Muscle of leg (tissue), 11 donors: ENCODE measurements around the gene ARHGAP26. TPM values are rescaled to one million over a fixed set of nuclear protein-coding genes. Genes with fewer than 3 reads are reported as not detected.
A peak's percentile ranks its signal among the peaks of the same experiment; 100 is the strongest.

Source experiments
- DNase-seq: peaks from one replicate; pipeline ENCODE4 v3.0.0; 2013
- H3K27ac ChIP-seq: one replicate; pipeline ENCODE4 v1.5.1; 2013; ENCODE audit warnings: mild to moderate bottlenecking, low read length, control low read depth
- H3K27me3 ChIP-seq: one replicate; pipeline ENCODE4 v1.6.1; 2013; ENCODE audit warnings: low read length; ENCODE audit not compliant: control insufficient read depth, insufficient read depth
- H3K36me3 ChIP-seq: one replicate; pipeline ENCODE4 v1.6.1; 2013; ENCODE audit warnings: low read length; ENCODE audit not compliant: control insufficient read depth, insufficient read depth
- H3K4me1 ChIP-seq: one replicate; pipeline ENCODE4 v1.6.1; 2013; ENCODE audit warnings: low read length; ENCODE audit not compliant: control insufficient read depth, insufficient read depth
- H3K4me3 ChIP-seq: one replicate; pipeline ENCODE4 v1.5.1; 2013; ENCODE audit warnings: low read length, control low read depth
- H3K9me3 ChIP-seq: replicated peaks from 2 replicates; pipeline ENCODE4 v1.6.1; 2013; ENCODE audit warnings: low read depth, low read length; ENCODE audit not compliant: control insufficient read depth
- WGBS: methylation state at CpG from one replicate; pipeline ENCODE4 v1.1.5; 2013; ENCODE audit warnings: missing lambda C conversion rate; ENCODE audit not compliant: insufficient coverage; 5-methylcytosine and 5-hydroxymethylcytosine counted together
- polyA plus RNA-seq, 8 donors: library from polyadenylated mRNA; unstranded; fragments of 120-200 nt; gene quantifications; one replicate each; pipeline versions ENCODE4 v1.2.1 to v1.2.3, GENCODE V29; 2013; ENCODE audit warnings: inconsistent platforms in 1 of 8, low replicate concordance in 1 of 8; ENCODE audit not compliant: insufficient read length in 8 of 8, insufficient read depth in 1 of 8
- total RNA-seq: library from RNA; stranded (reverse); fragments of 120-200 nt; gene quantifications from one replicate; pipeline ENCODE4 v1.2.4, GENCODE V29; 2013

ARHGAP26 gene
- total and polyA plus RNA-seq, 9 donors: 10.4 to 17.1 (median 13.2) TPM

DNA sequence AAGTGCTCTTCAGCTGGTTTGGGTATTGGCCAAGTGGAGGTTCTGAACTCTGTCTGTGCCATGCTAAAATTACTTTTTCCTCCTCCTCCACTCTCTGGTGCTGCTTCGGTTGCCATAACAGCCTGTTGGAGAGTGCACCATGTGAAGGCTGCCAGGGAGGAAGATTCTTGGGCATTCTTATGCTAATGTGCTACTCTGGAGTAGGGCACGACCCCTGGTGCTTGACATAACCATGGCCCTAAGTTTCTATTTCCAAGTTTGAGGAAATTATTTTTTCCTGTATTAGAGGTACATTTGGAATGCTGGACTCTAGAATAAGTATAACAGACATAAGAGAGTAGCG is 111.6 kb downstream of the ARHGAP26 start:
- no CpG with 5 or more reads among the region's 3 CpGs for WGBS
- no peak overlapping the region for H3K4me3 ChIP-seq
- H3K36me3 ChIP-seq: no peaks in the 10 kb centered on the region
- no peak overlapping the region for H3K27ac ChIP-seq
- no peaks in the 10 kb centered on the region for H3K4me1 ChIP-seq
- H3K9me3 ChIP-seq: no peaks in the 10 kb centered on the region
- no peak for DNase-seq
- no peaks in the 10 kb centered on the region for H3K27me3 ChIP-seq

DNA sequence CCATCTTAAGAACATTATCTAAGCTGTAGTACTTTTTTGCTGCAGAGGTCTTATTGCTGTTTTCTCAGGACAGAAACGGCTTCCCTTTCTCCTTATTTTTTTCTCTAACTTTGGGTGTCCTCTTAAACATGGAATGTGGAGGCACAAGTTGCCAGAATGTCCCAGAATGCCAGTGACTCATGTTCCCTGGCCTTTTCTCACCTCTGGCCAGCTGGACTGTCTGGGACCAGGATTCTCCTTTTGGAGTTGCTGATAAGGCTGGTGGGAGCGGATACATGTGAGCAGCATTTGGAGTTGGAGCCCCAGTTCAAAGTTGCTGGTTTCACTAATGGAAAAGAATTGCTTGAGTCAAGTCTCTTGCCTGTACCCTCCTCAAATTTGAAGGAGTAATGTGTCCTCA is 112.8 kb downstream of the ARHGAP26 start:
- Histone ChIP-seq H3K36me3 (no peaks in the 10 kb centered on the region), H3K9me3 (no peaks in the 10 kb centered on the region), H3K27ac (no peak overlapping the region), H3K4me1 (no peaks in the 10 kb centered on the region), H3K4me3 (no peak overlapping the region), H3K27me3 (no peaks in the 10 kb centered on the region)
- WGBS: 100% methylated on average over 1 of the region's 2 CpGs
- DNase-seq: no peak

DNA sequence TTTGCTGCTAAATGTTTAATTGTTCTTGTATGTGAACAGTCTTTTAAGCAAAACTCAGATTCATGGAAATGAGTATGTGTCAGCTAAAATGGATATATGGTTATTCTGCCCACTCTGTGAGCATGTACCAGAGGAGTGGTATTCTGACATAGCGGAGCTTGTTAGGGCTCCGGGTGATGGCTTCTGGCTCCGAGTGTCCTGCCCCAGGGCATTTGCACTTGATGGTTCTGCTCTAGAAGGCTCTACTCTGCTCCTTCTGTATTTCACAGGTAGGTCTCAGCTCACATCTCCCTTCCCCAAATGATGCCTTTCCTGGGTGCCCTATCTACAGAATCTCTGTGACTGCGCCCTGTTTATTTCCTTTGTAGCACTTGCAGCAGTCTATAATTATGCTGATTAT is 113.3 kb downstream of the ARHGAP26 start:
- Histone ChIP-seq H3K27me3 (no peaks in the 10 kb centered on the region), H3K9me3 (no peaks in the 10 kb centered on the region), H3K27ac (no peak overlapping the region), H3K4me3 (no peak overlapping the region), H3K4me1 (no peaks in the 10 kb centered on the region), H3K36me3 (no peaks in the 10 kb centered on the region)
- DNase-seq: no peak
- 97% methylated on average over 3 of the region's 4 CpGs for WGBS

DNA sequence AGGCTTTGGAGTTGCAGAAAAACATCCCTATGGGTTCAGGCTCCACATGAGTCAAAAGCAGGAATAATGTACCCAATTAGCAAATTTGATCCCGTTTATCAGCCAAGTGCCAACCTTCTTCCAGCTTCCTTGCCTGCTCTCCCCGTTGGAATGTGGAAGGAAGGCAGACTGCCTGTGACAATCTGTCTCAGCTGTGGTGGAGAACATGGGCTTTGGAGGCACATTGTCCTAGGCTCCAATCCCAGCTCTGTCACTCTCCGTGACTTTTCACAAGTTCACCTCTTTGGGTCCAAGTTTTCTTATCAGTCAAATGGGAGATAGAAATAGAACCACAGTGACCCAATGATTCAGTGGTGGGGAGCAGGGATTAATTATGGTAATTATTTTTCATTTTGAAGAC is 113.9 kb downstream of the ARHGAP26 start:
- WGBS: 72% methylated on average over 2 of the region's 3 CpGs
- DNase-seq: no peak
- Histone ChIP-seq H3K27me3 (no peaks in the 10 kb centered on the region), H3K27ac (no peak overlapping the region), H3K36me3 (no peaks in the 10 kb centered on the region), H3K9me3 (no peaks in the 10 kb centered on the region), H3K4me1 (peaks cover 3% of the 10 kb centered on the region), H3K4me3 (no peak overlapping the region)

DNA sequence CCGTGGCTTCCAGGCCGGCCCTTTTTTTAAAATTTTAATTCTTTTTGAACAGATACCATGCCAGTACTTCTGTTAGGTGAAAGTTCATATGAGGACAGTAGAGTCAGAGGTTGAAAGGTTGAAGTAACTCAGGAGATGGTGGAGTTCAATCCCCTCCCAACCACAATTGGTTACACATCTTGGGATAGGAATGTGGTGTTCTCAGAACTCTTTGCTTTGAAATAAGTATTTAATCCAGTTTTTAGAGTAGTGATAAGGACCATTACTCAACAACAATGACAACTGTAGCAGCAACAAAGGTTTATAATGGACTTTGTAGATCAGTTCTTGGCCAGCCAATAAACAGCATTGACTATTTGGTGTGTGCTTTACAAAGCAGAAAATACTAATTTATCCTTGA is 116.0 kb downstream of the ARHGAP26 start:
- no peak for DNase-seq
- Histone ChIP-seq H3K36me3 (no peaks in the 10 kb centered on the region), H3K27me3 (no peaks in the 10 kb centered on the region), H3K27ac (no peak overlapping the region), H3K4me3 (no peak overlapping the region), H3K4me1 (peaks cover 3% of the 10 kb centered on the region), H3K9me3 (no peaks in the 10 kb centered on the region)
- no CpG with 5 or more reads among the region's 2 CpGs for WGBS

DNA sequence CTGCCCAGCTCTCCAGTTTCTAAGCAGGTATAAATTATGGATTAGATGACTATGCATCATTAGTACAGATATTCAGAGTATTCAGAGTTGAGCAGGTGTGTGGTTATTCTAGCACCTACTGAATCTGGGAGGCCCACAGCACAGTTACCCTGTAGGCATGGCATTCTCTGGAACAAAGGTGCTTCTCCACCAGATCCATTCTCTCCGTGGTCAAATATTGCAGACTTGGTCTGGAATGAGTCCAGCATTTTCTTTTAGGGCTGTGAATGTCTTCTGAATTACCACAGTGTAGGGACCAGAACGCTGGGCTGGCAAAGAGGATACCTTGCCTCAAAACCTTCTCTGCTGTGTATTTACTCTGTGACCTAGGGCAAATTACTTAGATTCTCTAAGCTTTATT is 116.8 kb downstream of the ARHGAP26 start:
- no peak overlapping the region for H3K27ac ChIP-seq
- WGBS: 20% methylated on average over 1 of the region's 2 CpGs

DNA sequence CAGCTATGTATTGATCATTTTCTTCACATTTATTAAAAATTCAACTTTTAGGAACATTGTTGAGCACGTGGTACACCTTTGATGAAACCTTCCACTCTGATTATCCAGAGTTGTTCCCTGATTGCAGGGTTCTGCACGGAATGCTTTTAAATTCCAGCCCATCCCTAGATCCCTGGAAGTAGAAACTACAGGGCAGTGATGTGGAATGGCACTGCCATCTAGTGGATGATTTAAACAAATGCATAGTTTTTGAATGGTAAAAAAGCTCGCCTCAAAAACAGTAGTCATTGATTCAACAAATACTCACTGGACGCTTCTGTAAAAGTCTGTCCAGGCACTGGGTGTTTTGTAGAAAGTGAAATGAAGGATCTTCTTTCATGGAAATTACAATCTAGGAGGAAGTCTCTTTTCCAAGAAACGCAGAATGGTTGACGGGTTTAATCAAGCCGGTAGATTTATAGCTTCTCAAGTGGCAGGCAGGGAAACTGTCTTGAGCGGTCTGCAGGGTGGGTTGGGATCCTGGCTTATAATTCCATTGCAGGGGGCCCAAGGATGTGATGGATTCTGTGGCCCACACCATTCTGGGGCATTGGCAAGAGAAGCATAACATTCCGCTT is 118.4 kb downstream of the ARHGAP26 start:
- Histone ChIP-seq H3K4me1 (peaks cover 3% of the 10 kb centered on the region), H3K9me3 (no peaks in the 10 kb centered on the region), H3K27me3 (no peaks in the 10 kb centered on the region), H3K4me3 (no peak overlapping the region), H3K27ac (no peak overlapping the region), H3K36me3 (no peaks in the 10 kb centered on the region)
- peak; percentile 74 for DNase-seq
- 44% methylated on average over 4 of the region's 9 CpGs for WGBS

More for the DNA sequence above, 116.8 kb downstream of the ARHGAP26 start:
- Histone ChIP-seq H3K4me3 (no peak overlapping the region), H3K4me1 (peaks cover 3% of the 10 kb centered on the region), H3K36me3 (no peaks in the 10 kb centered on the region), H3K27me3 (no peaks in the 10 kb centered on the region), H3K9me3 (no peaks in the 10 kb centered on the region)
- no peak for DNase-seq

DNA sequence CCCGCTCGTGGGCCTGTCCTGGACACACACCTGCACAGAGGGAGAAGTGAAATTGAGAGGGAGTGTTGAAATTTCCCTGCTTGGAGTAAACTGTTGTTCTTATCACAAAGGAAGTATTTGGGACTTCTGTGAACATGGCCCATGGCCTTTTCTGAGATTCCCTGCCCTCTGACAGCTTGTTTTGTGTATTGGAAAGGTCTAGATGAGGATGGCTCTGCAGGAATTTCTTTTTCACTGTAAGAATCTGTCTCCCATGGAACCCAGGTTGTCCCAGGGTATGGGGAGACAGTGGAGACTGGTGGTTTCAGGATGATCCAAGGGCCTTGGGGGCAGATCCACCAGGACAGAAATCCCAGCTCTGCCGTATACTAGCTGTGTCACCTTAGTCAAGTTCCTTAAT is 121.8 kb downstream of the ARHGAP26 start:
- Histone ChIP-seq H3K36me3 (peaks cover 5% of the 10 kb centered on the region), H3K9me3 (no peaks in the 10 kb centered on the region), H3K27me3 (no peaks in the 10 kb centered on the region), H3K27ac (no peak overlapping the region), H3K4me1 (peaks cover 3% of the 10 kb centered on the region), H3K4me3 (no peak overlapping the region)
- no peak for DNase-seq
- WGBS: no CpG with 5 or more reads among the region's 3 CpGs

DNA sequence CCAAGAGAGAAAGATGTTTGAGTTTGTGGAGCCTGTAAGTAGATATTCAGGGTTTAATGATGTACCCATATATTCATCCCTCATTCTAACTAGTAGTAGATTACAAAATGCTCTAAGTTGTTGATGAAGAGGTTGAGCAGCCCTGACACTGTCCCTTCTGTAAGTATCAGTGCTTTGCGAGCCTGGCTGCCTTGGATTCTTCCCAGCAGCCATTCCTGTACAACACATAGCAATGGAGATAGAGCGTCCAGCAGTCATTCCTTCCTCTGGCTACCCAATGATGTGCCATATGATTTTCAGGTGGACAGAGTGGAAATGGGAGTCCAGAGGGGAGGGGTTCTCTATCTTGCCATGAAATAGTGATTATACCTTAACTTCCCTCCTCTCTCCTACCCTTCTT is 124.1 kb downstream of the ARHGAP26 start:
- no peaks in the 10 kb centered on the region for H3K9me3 ChIP-seq
- no peak overlapping the region for H3K27ac ChIP-seq

DNA sequence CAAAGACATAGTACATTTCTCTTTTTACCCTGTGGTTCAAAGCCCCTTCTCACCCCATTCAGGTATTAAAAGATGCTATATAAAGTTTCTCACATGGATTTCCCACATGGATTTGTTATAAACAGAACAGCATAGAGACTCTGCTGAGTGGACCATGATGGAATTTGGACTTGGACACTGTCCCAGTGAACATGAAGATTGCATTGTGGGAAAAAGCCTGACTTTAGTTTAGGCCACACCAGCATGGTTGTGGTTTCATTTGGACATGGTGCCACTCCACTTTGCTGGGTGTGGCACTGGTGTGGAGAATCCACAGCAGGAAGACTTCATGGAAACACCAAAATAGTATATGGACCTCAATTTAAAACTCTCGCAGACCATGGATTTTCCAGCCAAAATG is 124.6 kb downstream of the ARHGAP26 start:
- no peak overlapping the region for H3K4me3 ChIP-seq
- H3K9me3 ChIP-seq: no peaks in the 10 kb centered on the region
- no peaks in the 10 kb centered on the region for H3K27me3 ChIP-seq
- DNase-seq: no peak
- H3K36me3 ChIP-seq: peaks cover 9% of the 10 kb centered on the region
- no peak overlapping the region for H3K27ac ChIP-seq
- whole genome bisulfite sequencing: no CpG with 5 or more reads among the region's 1 CpG
- H3K4me1 ChIP-seq: no peaks in the 10 kb centered on the region

More for the DNA sequence above, 124.1 kb downstream of the ARHGAP26 start:
- Histone ChIP-seq H3K4me1 (no peaks in the 10 kb centered on the region), H3K4me3 (no peak overlapping the region), H3K36me3 (peaks cover 9% of the 10 kb centered on the region), H3K27me3 (no peaks in the 10 kb centered on the region)
- no peak for DNase-seq
- no CpG with 5 or more reads among the region's 2 CpGs for WGBS
